ENCODE measurements around the gene PLK3. TPM values are rescaled to one million over a fixed set of nuclear protein-coding genes. Genes with fewer than 3 reads are reported as not detected.

PLK3 gene
- polyA plus RNA-seq, 1 donor (not counting 4 experiments of a cell fraction or from before 2014, with no cell fraction given), result 34.0 TPM

DNA sequence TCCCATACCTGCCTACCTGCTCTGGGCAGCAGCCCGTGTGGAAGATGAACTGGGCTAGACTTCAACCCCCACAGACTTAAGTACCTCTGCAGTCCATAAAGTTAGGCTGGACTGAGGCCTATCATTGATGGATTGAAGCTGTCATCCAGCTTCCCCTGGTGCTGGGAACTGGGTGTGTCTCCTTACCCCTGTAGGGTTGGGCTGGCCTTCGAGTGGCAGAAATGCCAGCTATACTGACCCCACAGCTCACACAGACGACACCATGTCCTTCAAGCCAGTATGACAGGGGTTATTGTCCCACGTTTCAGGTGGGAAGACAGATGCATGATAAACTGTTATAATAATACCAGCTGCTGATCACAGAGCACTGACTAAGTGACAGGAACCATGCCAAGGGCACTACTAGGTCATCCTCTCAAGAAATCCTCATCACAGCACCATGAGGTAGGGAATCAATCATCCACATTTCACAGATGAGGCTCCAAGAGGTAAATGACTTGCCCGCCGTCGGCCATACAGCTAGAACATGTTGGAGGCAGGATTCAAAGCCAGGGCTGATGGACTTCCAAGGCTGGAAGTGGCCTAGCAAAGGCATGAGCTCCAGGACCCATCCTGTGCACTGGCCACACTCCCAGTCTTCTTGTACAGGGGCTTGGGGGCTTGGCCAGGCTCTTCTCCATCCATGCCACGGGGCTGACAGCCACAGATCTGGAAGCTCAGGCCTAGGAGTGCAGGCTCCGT is 11.9 kb upstream of the PLK3 start, which contains the start of gene BEST4:
BEST4 (minus strand) TSS at position 51 of the 741 bp plus-strand sequence. CDS start 465 bp downstream, outside the sequence.
- Histone ChIP-seq H3K27me3 (ENCODE audit: control insufficient read depth, extremely low read depth, insufficient read depth, low read length) (no peaks in the 10 kb centered on the region), H3K9me3 (ENCODE audit: control insufficient read depth, low read depth, low read length) (no peaks in the 10 kb centered on the region), H3K9me1 (ENCODE audit: control insufficient read depth, extremely low read depth, insufficient read depth, low read length) (no peaks in the 10 kb centered on the region), H3K27ac (ENCODE audit: control insufficient read depth, insufficient read depth, low read length) (no peak within 1 kb of the TSS), H3K4me3 (ENCODE audit: control insufficient read depth in 2 of 3, extremely low read depth in 1 of 3, insufficient read depth in 2 of 3, low read depth in 1 of 3, low read length in 3 of 3) (no peak within 1 kb of the TSS), H3K9ac (ENCODE audit: control insufficient read depth, extremely low read depth, insufficient read depth, low read length) (no peak within 1 kb of the TSS), H3K4me1 (ENCODE audit: control insufficient read depth, extremely low read depth, insufficient read depth, low read length) (peaks cover 19% of the 10 kb centered on the region), H2AFZ (ENCODE audit: control insufficient read depth, low read length) (no peak within 1 kb of the TSS), H3K36me3 (ENCODE audit: control insufficient read depth in 2 of 2, extremely low read depth in 1 of 2, insufficient read depth in 2 of 2, low read length in 2 of 2) (no peaks in the 10 kb centered on the region), H3K4me2 (ENCODE audit: control insufficient read depth, extremely low read depth, insufficient read depth, low read depth, low read length) (no peak within 1 kb of the TSS), H3K79me2 (ENCODE audit: control insufficient read depth, insufficient read depth, low read length) (no peaks in the 10 kb centered on the region), H4K20me1 (ENCODE audit: control insufficient read depth, extremely low read depth, insufficient read depth, low read length) (no peaks in the 10 kb centered on the region)
- FAIRE-seq (no peak), DNase-seq (ENCODE audit: low read depth, low spot score) (no peak)
- dilution Hi-C loops (cut with MboI; ENCODE audit: extremely low pct_ligation_motif_present, low sequenced_read_pairs), result no loop called here
- TF ChIP-seq CTCF (optimal IDR thresholded peaks at IDR 0.05 in 1 of 3, IDR thresholded peaks at IDR 0.05 in 1 of 3, conservative IDR thresholded peaks at IDR 0.05 in 1 of 3; ENCODE audit: extremely low read depth in 1 of 3, insufficient read depth in 2 of 3, low read length in 3 of 3) (no peak), EZH2 (IDR thresholded peaks at IDR 0.05; ENCODE audit: low read length) (no peak)

DNA sequence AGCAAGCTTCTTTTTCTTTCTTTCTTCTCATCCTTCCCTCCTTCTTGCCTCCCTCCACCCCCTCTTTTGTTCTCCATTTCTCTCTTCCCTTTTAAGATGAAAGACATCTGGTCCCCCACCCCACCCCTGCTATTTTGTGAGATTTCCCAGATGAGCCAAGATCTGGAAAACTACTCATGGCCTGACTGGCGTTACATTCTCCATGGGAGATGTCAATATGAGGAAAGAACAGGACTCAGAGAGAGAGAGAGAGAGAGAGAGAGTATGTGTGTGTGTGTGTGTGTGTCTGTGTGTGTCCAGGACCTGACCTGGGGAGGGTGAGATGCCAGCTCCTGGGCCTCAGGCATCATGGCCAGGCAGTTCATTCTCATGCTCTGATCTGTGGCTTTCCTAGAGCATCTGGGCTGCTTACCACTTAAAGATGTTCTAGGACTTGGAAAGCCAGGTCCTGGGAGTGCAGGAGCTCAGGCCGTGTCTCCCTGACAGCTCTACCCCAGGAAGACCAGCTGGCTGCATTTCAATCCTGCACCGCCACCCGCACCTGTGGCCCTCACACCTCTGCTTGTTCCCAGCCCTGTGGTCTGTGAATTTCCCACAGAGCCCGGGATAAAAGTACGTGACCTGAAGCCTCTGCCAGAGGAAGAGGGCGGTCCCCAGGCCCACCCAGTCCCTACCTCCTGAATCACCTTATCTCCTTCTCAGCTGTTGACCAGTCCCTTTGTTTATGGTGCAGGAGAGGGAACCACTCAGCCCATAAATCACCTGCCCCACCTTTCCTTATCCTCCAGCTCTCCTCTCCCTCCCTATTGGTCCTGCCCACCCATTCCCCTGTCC is 9.0 kb upstream of the PLK3 start:
- FAIRE-seq, result no peak
- no peak overlapping the region for H3K9ac ChIP-seq (ENCODE audit: control insufficient read depth, extremely low read depth, insufficient read depth, low read length)
- no peaks in the 10 kb centered on the region for H3K27me3 ChIP-seq (ENCODE audit: control insufficient read depth, extremely low read depth, insufficient read depth, low read length)
- dilution Hi-C loops (cut with MboI; ENCODE audit: extremely low pct_ligation_motif_present, low sequenced_read_pairs), result no loop called here
- H3K9me1 ChIP-seq (ENCODE audit: control insufficient read depth, extremely low read depth, insufficient read depth, low read length), result no peaks in the 10 kb centered on the region
- H2AFZ ChIP-seq (ENCODE audit: control insufficient read depth, low read length), result no peak overlapping the region
- no peak overlapping the region for H3K27ac ChIP-seq (ENCODE audit: control insufficient read depth, insufficient read depth, low read length)
- no peak for TF ChIP-seq EZH2 (IDR thresholded peaks at IDR 0.05; ENCODE audit: low read length)
- TF ChIP-seq CTCF (optimal IDR thresholded peaks at IDR 0.05 in 1 of 3, IDR thresholded peaks at IDR 0.05 in 1 of 3, conservative IDR thresholded peaks at IDR 0.05 in 1 of 3; ENCODE audit: extremely low read depth in 1 of 3, insufficient read depth in 2 of 3, low read length in 3 of 3), result no peak
- H3K4me1 ChIP-seq (ENCODE audit: control insufficient read depth, extremely low read depth, insufficient read depth, low read length), result peaks cover 6% of the 10 kb centered on the region
- no peak overlapping the region for H3K4me3 ChIP-seq (ENCODE audit: control insufficient read depth in 2 of 3, extremely low read depth in 1 of 3, insufficient read depth in 2 of 3, low read depth in 1 of 3, low read length in 3 of 3)
- H4K20me1 ChIP-seq (ENCODE audit: control insufficient read depth, extremely low read depth, insufficient read depth, low read length), result no peaks in the 10 kb centered on the region
- no peak overlapping the region for H3K4me2 ChIP-seq (ENCODE audit: control insufficient read depth, extremely low read depth, insufficient read depth, low read depth, low read length)
- DNase-seq (ENCODE audit: low read depth, low spot score), result no peak
- H3K36me3 ChIP-seq (ENCODE audit: control insufficient read depth in 2 of 2, extremely low read depth in 1 of 2, insufficient read depth in 2 of 2, low read length in 2 of 2), result no peaks in the 10 kb centered on the region
- no peaks in the 10 kb centered on the region for H3K79me2 ChIP-seq (ENCODE audit: control insufficient read depth, insufficient read depth, low read length)
- no peaks in the 10 kb centered on the region for H3K9me3 ChIP-seq (ENCODE audit: control insufficient read depth, low read depth, low read length)
